ENCODE measurements around the gene ULK4. TPM values are rescaled to one million over a fixed set of nuclear protein-coding genes. Genes with fewer than 3 reads are reported as not detected.

ULK4 gene
- total RNA-seq, 1 experiment from 2014 or later, result 14.3 TPM

- Histone ChIP-seq H3K4me1 (ENCODE audit: control insufficient read depth, insufficient read depth, low read length) (peaks cover 28% of the 10 kb centered on the region), H3K27ac (ENCODE audit: low read length) (no peak overlapping the region), H3K36me3 (ENCODE audit: control insufficient read depth, insufficient read depth, low read length) (peaks cover 2% of the 10 kb centered on the region; the same call in 1 of the 2 replicates), H3K27me3 (ENCODE audit: control insufficient read depth, insufficient read depth, low read length) (no peaks in the 10 kb centered on the region), H3K9me3 (ENCODE audit: control insufficient read depth, insufficient read depth, low read depth, low read length) (no peaks in the 10 kb centered on the region), H3K4me3 (ENCODE audit: low read depth in 2 of 2, low read length in 2 of 2) (no peak overlapping the region)
- DNase-seq (ENCODE audit: low read depth, low spot score) (no peak), ATAC-seq (no peak)
- no TSS peak for BruUV-seq (replicated peaks)
- intact Hi-C loops (cut with micrococcal nuclease; ENCODE audit: unreplicated experiment), result loop anchor here (5.0 kb wide), 1 partner anchor 622 kb away; no protein-coding TSS in a partner anchor
- CTCF ChIA-PET, result no interaction called here
- in situ Hi-C loops (cut with HindIII; ENCODE audit: low pct_unique_long_range_greater_than_20kb, low sequenced_read_pairs), result no loop called here
- TF ChIP-seq POLR2AphosphoS5 (IDR thresholded peaks at IDR 0.05; ENCODE audit: low read depth, low read length), result no peak
- TF ChIP-seq CTCF (IDR thresholded peaks at IDR 0.05), result no peak
- no peak for TF ChIP-seq SIN3A (IDR thresholded peaks at IDR 0.05; ENCODE audit: borderline replicate concordance, insufficient read depth, low read depth, low read length)
- POLR2A ChIA-PET, result no interaction called here
Observed at GRCh38 chr3:41204369-41204768, 757.5 kb downstream of the ULK4 start.

GRCh38 chr3:41202834-41203345, 759.0 kb downstream of the ULK4 start:
- Histone ChIP-seq H3K4me3 (ENCODE audit: low read depth in 2 of 2, low read length in 2 of 2) (peak overlapping the region in 1 of 2 experiments; percentile 89; a peak in 1 of 4 replicates), H3K4me1 (ENCODE audit: control insufficient read depth, insufficient read depth, low read length) (peaks cover 28% of the 10 kb centered on the region), H3K27me3 (ENCODE audit: control insufficient read depth, insufficient read depth, low read length) (no peaks in the 10 kb centered on the region), H3K36me3 (ENCODE audit: control insufficient read depth, insufficient read depth, low read length) (peaks cover 2% of the 10 kb centered on the region; the same call in 1 of the 2 replicates), H3K9me3 (ENCODE audit: control insufficient read depth, insufficient read depth, low read depth, low read length) (no peaks in the 10 kb centered on the region), H3K27ac (ENCODE audit: low read length) (no peak overlapping the region)
- ChIA-PET POLR2A (interaction anchor here (0.6 to 0.9 kb wide), 3 partner anchors 617 to 1104 kb away, joined by 3 to 6 read pairs (median 6); no protein-coding TSS in a partner anchor), CTCF (interaction anchor here (0.7 kb wide), 2 partner anchors 55 to 725 kb away, joined by 3 read pairs; no protein-coding TSS in a partner anchor)
- no peak for TF ChIP-seq TCF7L2 (IDR thresholded peaks at IDR 0.05; ENCODE audit: low read depth, low read length)
- no peak for TF ChIP-seq SIN3A (IDR thresholded peaks at IDR 0.05; ENCODE audit: borderline replicate concordance, insufficient read depth, low read depth, low read length)
- peak; percentile 51; the same call in 1 of the 2 replicates for TF ChIP-seq CTCF (IDR thresholded peaks at IDR 0.05)
- TF ChIP-seq POLR2AphosphoS5 (IDR thresholded peaks at IDR 0.05; ENCODE audit: low read depth, low read length), result no peak
- BruUV-seq (replicated peaks), result no TSS peak
- intact Hi-C loops (cut with micrococcal nuclease; ENCODE audit: unreplicated experiment), result loop anchor here (5.0 kb wide), 1 partner anchor 621 kb away; no protein-coding TSS in a partner anchor
- no peak for DNase-seq (ENCODE audit: low read depth, low spot score)
- in situ Hi-C loops (cut with HindIII; ENCODE audit: low pct_unique_long_range_greater_than_20kb, low sequenced_read_pairs), result no loop called here
- no peak for ATAC-seq

- intact Hi-C loops (cut with micrococcal nuclease; ENCODE audit: unreplicated experiment), result loop anchor here (5.0 kb wide), 1 partner anchor 620 kb away; no protein-coding TSS in a partner anchor
- Histone ChIP-seq H3K4me3 (ENCODE audit: low read depth in 2 of 2, low read length in 2 of 2) (peak overlapping the region; percentile 89 to 94; a peak in 3 of 4 replicates), H3K9me3 (ENCODE audit: control insufficient read depth, insufficient read depth, low read depth, low read length) (no peaks in the 10 kb centered on the region), H3K4me1 (ENCODE audit: control insufficient read depth, insufficient read depth, low read length) (peaks cover 25% of the 10 kb centered on the region), H3K27me3 (ENCODE audit: control insufficient read depth, insufficient read depth, low read length) (no peaks in the 10 kb centered on the region), H3K27ac (ENCODE audit: low read length) (no peak overlapping the region), H3K36me3 (ENCODE audit: control insufficient read depth, insufficient read depth, low read length) (peaks cover 2% of the 10 kb centered on the region; the same call in 1 of the 2 replicates)
- no TSS peak for BruUV-seq (replicated peaks)
- in situ Hi-C loops (cut with HindIII; ENCODE audit: low pct_unique_long_range_greater_than_20kb, low sequenced_read_pairs), result no loop called here
- ATAC-seq (no peak), DNase-seq (ENCODE audit: low read depth, low spot score) (no peak)
- ChIA-PET POLR2A (interaction anchor here (0.6 to 0.9 kb wide), 3 partner anchors 616 to 1104 kb away, joined by 3 to 6 read pairs (median 6); no protein-coding TSS in a partner anchor), CTCF (interaction anchor here (0.7 kb wide), 2 partner anchors 54 to 724 kb away, joined by 3 read pairs; no protein-coding TSS in a partner anchor)
- TF ChIP-seq TCF7L2 (IDR thresholded peaks at IDR 0.05; ENCODE audit: low read depth, low read length) (no peak), CTCF (IDR thresholded peaks at IDR 0.05) (no peak), REST (IDR thresholded peaks at IDR 0.05; ENCODE audit: insufficient read depth in 1 of 2, low read depth in 2 of 2, low read length in 1 of 2) (no peak), SIN3A (IDR thresholded peaks at IDR 0.05; ENCODE audit: borderline replicate concordance, insufficient read depth, low read depth, low read length) (no peak), POLR2AphosphoS5 (IDR thresholded peaks at IDR 0.05; ENCODE audit: low read depth, low read length) (no peak)
Observed at GRCh38 chr3:41202075-41202833, 759.6 kb downstream of the ULK4 start.
